ENCODE results near the gene SIGLEC12. TPM values are rescaled to one million over a fixed set of nuclear protein-coding genes. Genes with fewer than 3 reads are reported as not detected.

SIGLEC12 gene
- total and polyA plus RNA-seq, 9 donors = 0.23 to 0.73 (median 0.25) TPM; not detected in 6

GRCh38 chr19:51457351-51458013, 44.1 kb downstream of the SIGLEC12 start:
- no peak overlapping the region for H3K27ac ChIP-seq
- DNase-seq = no peak
- no peaks in the 10 kb centered on the region for H3K27me3 ChIP-seq

GRCh38 chr19:51456541-51457290, 44.9 kb downstream of the SIGLEC12 start:
- Histone ChIP-seq H3K27me3 (no peaks in the 10 kb centered on the region), H3K9me3 (no peaks in the 10 kb centered on the region), H3K4me3 (no peak overlapping the region), H3K27ac (no peak overlapping the region), H3K36me3 (no peaks in the 10 kb centered on the region), H3K4me1 (ENCODE audit: insufficient read depth) (no peaks in the 10 kb centered on the region)
- TF ChIP-seq CTCF (IDR thresholded peaks at IDR 0.05) (no peak), EP300 (IDR thresholded peaks at IDR 0.05) (no peak), POLR2A (IDR thresholded peaks at IDR 0.05) (no peak)
- intact Hi-C loops (cut with DNase I) = no loop called here
- no peak for DNase-seq
- 63 to 69% (median 65%) methylated on average over 11 of the region's 11 CpGs for WGBS, 3 donors

More at GRCh38 chr19:51457351-51458013, 44.1 kb downstream of the SIGLEC12 start:
- Histone ChIP-seq H3K4me3 (no peak overlapping the region), H3K9me3 (no peaks in the 10 kb centered on the region), H3K36me3 (no peaks in the 10 kb centered on the region), H3K4me1 (ENCODE audit: insufficient read depth) (no peaks in the 10 kb centered on the region)
- 70 to 75% (median 71%) methylated on average over 11 of the region's 11 CpGs for WGBS, 3 donors
- intact Hi-C loops (cut with DNase I) = no loop called here
- TF ChIP-seq POLR2A (IDR thresholded peaks at IDR 0.05) = no peak
- TF ChIP-seq EP300 (IDR thresholded peaks at IDR 0.05) = no peak
- TF ChIP-seq CTCF (IDR thresholded peaks at IDR 0.05) = no peak

GRCh38 chr19:51450730-51451307, 50.8 kb downstream of the SIGLEC12 start:
- no peak for DNase-seq
- H3K4me3 ChIP-seq = no peak overlapping the region
- TF ChIP-seq CTCF (IDR thresholded peaks at IDR 0.05) (no peak), POLR2A (IDR thresholded peaks at IDR 0.05) (no peak), EP300 (IDR thresholded peaks at IDR 0.05) (no peak)
- H3K36me3 ChIP-seq = no peaks in the 10 kb centered on the region
- H3K9me3 ChIP-seq = no peaks in the 10 kb centered on the region
- intact Hi-C loops (cut with DNase I) = no loop called here
- 77 to 85% (median 80%) methylated on average over 5 of the region's 5 CpGs for WGBS, 3 donors
- H3K27me3 ChIP-seq = no peaks in the 10 kb centered on the region
- H3K4me1 ChIP-seq (ENCODE audit: insufficient read depth) = no peaks in the 10 kb centered on the region
- H3K27ac ChIP-seq = no peak overlapping the region

GRCh38 chr19:51448411-51449016, 53.1 kb downstream of the SIGLEC12 start:
- DNase-seq = no peak
- no peaks in the 10 kb centered on the region for H3K27me3 ChIP-seq
- H3K36me3 ChIP-seq = no peaks in the 10 kb centered on the region
- H3K9me3 ChIP-seq = no peaks in the 10 kb centered on the region
- no peak overlapping the region for H3K27ac ChIP-seq
- no peaks in the 10 kb centered on the region for H3K4me1 ChIP-seq (ENCODE audit: insufficient read depth)
- WGBS, 3 donors = 23 to 45% (median 30%) methylated on average over 13 of the region's 13 CpGs
- TF ChIP-seq POLR2A (IDR thresholded peaks at IDR 0.05) (no peak), EP300 (IDR thresholded peaks at IDR 0.05) (no peak), CTCF (IDR thresholded peaks at IDR 0.05) (no peak)
- H3K4me3 ChIP-seq = no peak overlapping the region
- intact Hi-C loops (cut with DNase I) = no loop called here
